ENCODE data around the gene RASGEF1B. TPM values are rescaled to one million over a fixed set of nuclear protein-coding genes. Genes with fewer than 3 reads are reported as not detected.
"Not testable (repeated sequence)": the region's sequence is repeated elsewhere in the genome, so short reads cannot be mapped to it uniquely, and the experiment has no call there.

The RASGEF1B gene
- total RNA-seq, 1 experiment from 2014 or later, result 7.5 TPM

DNA sequence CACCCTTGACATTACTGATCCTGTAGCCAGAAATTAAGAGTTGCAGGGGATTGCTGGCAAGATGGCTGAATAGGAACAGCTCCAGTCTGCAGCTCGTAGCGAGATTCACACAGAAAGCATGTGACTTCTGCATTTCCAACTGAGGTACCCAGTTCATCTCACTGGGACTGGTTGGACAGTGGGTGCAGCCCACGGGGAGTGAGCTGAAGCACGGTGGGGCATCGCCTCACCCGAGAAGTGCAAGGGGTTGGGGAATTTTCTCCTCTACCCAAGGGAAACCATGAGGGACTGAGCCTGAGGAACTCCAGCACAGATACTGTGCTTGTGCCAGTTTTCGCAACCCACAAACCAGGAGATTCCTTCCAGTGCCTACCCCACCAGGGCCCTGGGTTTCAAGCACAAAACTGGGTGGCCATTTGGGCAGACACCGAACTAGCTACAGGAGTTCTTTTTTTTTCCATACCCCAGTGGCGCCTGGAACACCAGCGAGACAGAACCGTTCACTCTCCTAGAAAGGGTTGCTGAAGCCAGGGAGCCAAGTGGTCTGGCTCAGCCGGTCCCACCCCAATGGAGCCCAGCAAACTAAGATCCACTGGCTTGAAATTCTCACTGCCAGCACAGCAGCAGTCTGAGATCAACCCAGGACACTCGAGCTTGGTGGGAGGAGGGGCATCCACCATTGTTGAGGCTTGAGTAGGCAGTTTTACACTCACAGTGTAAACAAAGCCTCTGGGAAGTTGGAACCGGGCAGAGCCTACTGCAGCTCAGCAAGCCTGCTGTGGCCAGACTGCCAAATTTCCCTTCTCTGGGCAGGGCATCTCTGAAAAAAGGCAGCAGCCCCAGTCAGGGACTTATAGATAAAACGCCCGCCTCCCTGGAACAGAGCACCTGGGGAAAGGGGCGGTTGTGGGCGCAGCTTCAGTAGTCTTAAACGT lies 1.9 kb upstream of the RASGEF1B start:
- not testable (repeated sequence) for H3K27ac ChIP-seq (ENCODE audit: insufficient read length, low read depth, low read length); H3K9me3 Mint-ChIP-seq; H3K79me1 ChIP-seq (ENCODE audit: insufficient read depth, low read depth, low read length, poor library complexity, severe bottlenecking); H2BK15ac ChIP-seq (ENCODE audit: low read depth, low read length); H4K91ac ChIP-seq (ENCODE audit: insufficient read length, low read depth, low read length); H3K27me3 ChIP-seq (ENCODE audit: insufficient read depth, low read length); H3K18ac ChIP-seq (ENCODE audit: insufficient read length, low read depth, low read length); H3K9me3 ChIP-seq (ENCODE audit: control insufficient read depth, low read depth, low read length); H2AFZ ChIP-seq (ENCODE audit: low read length); H3K4ac ChIP-seq (ENCODE audit: low read depth, low read length); H3T11ph ChIP-seq (ENCODE audit: low read length); H3K4me3 Mint-ChIP-seq; H2BK5ac ChIP-seq (ENCODE audit: insufficient read length, low read length); H3K4me2 ChIP-seq (ENCODE audit: insufficient read depth, insufficient read length, low read length); H4K8ac ChIP-seq (replicated peaks; ENCODE audit: insufficient read length, low read depth, low read length); H4K5ac ChIP-seq (ENCODE audit: insufficient read length, low read depth, low read length); H3K23ac ChIP-seq (ENCODE audit: insufficient read length, low read depth, low read length); H3K56ac ChIP-seq (ENCODE audit: insufficient read length, low read depth, low read length); H4K20me1 ChIP-seq (ENCODE audit: control insufficient read depth, insufficient read depth, insufficient read length); H3K36me3 Mint-ChIP-seq (ENCODE audit: insufficient read depth in 1 of 3, low read depth in 3 of 3); H2BK12ac ChIP-seq (ENCODE audit: insufficient read length, low read depth, low read length); H2BK120ac ChIP-seq (ENCODE audit: low read depth, low read length, poor library complexity, severe bottlenecking); H2BK20ac ChIP-seq (ENCODE audit: low read depth, low read length, poor library complexity, severe bottlenecking); H3K9ac ChIP-seq (ENCODE audit: extremely low read depth, insufficient read length, low read length); H3K14ac ChIP-seq (ENCODE audit: insufficient read depth, low read length); H2AK5ac ChIP-seq (ENCODE audit: insufficient read length, low read length); H3K79me2 ChIP-seq (ENCODE audit: insufficient read depth, low read length); H3K4me1 ChIP-seq (ENCODE audit: insufficient read depth, low read length)
- Mint-ChIP-seq H3K27ac (peak overlapping the region in 1 of 3 experiments; percentile 62; a peak in 2 of 7 replicates), H3K27me3 (ENCODE audit: low read depth) (peaks cover 29% of the 10 kb centered on the region), H3K4me1 (peaks cover 36 to 42% of the 10 kb centered on the region in 2 experiments)
- no CpG with 5 or more reads among the region's 19 CpGs for WGBS (ENCODE audit: extremely low coverage, insufficient read length, low lambda C conversion rate)
- peaks cover 11% of the 10 kb centered on the region for H3K23me2 ChIP-seq (ENCODE audit: insufficient read length, low read depth, low read length, poor library complexity, severe bottlenecking)
- peak; percentile 43 for DNase-seq

Measured in H9 (cell line).